Astrocyte (in vitro differentiated cells and primary cell): ENCODE data around the gene CANX.

Experiments used
- CTCF ChIP-seq: IDR thresholded peaks from 2 replicates; pipeline ENCODE4 v1.5.1; 2011; ENCODE audit warnings: low read depth, mild to moderate bottlenecking, inconsistent platforms, low read length, moderate library complexity; ENCODE audit not compliant: insufficient read depth
- EZH2 ChIP-seq: IDR thresholded peaks from 2 replicates; pipeline ENCODE4 v1.6.1; 2012; ENCODE audit warnings: mild to moderate bottlenecking, low read length, inconsistent platforms; ENCODE audit not compliant: insufficient read depth

DNA sequence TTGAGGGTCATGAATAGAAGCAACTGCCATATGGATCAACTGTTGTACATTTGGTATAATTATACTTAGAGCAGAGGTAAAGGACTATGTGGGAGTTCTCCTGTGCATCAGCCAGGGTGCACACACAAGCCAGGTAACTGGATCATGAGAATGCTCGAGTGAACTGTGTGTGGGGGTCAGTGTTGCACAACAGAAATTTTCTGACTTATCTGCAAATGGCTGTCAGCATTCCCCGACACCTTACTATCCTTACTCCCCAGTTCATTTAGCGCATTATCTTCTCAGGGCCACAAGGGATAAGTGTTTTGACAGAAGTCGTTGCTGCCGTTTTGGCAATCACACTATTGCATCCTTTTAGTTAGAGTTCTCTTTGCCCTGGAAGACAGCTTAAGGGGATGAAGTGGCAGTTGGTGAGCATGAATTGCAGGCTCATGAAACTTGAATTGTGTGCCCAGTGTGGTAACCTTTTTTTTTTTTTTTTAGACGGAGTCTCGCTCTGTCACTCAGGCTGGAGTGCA is 1.7 kb downstream of the CANX start:
- no peak for TF ChIP-seq CTCF
- no peak for TF ChIP-seq EZH2
